Esophagus squamous epithelium (tissue), 5 donors: ENCODE results near the gene XAGE1B. TPM values are rescaled to one million over a fixed set of nuclear protein-coding genes. Genes with fewer than 3 reads are reported as not detected.
"Not testable (repeated sequence)": the region's sequence is repeated elsewhere in the genome, so short reads cannot be mapped to it uniquely, and the experiment has no call there.

ENCODE experiments used
- DNase-seq: peaks from one replicate; lab custom pipeline; 2025; lab: John Stamatoyannopoulos, UW
- H3K27ac ChIP-seq, 4 donors: fragments of 200-600 bp; sonication (generic); one replicate each; pipeline ENCODE4 v1.5.1; 2016 to 2019; ENCODE audit warnings: mild to moderate bottlenecking in 1 of 4
- H3K27me3 ChIP-seq, 4 donors: fragments of 200-600 bp; sonication (generic); 1 replicate in 3 of 4; 2 replicates in 1 of 4; pipeline versions ENCODE4 v1.5.1 to v1.6.0; 2017 to 2021; ENCODE audit warnings: antibody characterized with exemption in 1 of 4
- H3K36me3 ChIP-seq, 3 donors: fragments of 200-600 bp; sonication (generic); one replicate each; pipeline ENCODE4 v1.5.1; 2016 to 2019
- H3K4me1 ChIP-seq, 3 donors: fragments of 200-600 bp; sonication (generic); one replicate each; pipeline ENCODE4 v1.5.1; 2017 to 2019
- H3K4me3 ChIP-seq, 4 donors: fragments of 200-600 bp; sonication (generic); 1 replicate in 3 of 4; 2 replicates in 1 of 4; pipeline ENCODE4 v1.5.1; 2016 to 2019; ENCODE audit warnings: mild to moderate bottlenecking in 2 of 4, moderate library complexity in 1 of 4
- H3K9me3 ChIP-seq, 3 donors: fragments of 200-600 bp; sonication (generic); one replicate each; pipeline ENCODE4 v1.5.1; 2016 to 2019
- POLR2A ChIP-seq, 4 donors: fragments of 450-650 bp; IDR thresholded peaks; one replicate each; pipeline ENCODE4 v1.6.1; 2017; ENCODE audit warnings: antibody characterized with exemption in 4 of 4, mild to moderate bottlenecking in 4 of 4, moderate library complexity in 3 of 4
- WGBS, 2 donors: methylation state at CpG; one replicate each; pipeline ENCODE4 v1.1.5; 2018; 5-methylcytosine and 5-hydroxymethylcytosine counted together
- intact Hi-C: fragments of 100-400 bp; cut with DNase I; formaldehyde crosslinking; loops from one replicate; pipeline ENCODE4 v1.15.0; 2022
- total RNA-seq, 4 donors: library from RNA; depleted of rRNA; stranded (reverse); fragments of >200 nt; gene quantifications; one replicate each; pipeline ENCODE4 v1.1.0, GENCODE V29; 2016
- TF ChIP-seq, protein P1 (sequence below), 6 experiments: fragments of 450-650 bp in 4 of 6; fragments of 200-600 bp in 2 of 6; sonication (generic) in 2 of 6; IDR thresholded peaks; one replicate each; pipeline ENCODE4 v1.5.1; 2016 to 2019; ENCODE audit warnings: antibody characterized with exemption in 6 of 6, mild to moderate bottlenecking in 4 of 6, moderate library complexity in 4 of 6
- donor health status: DM: yes; HTN: yes; CAD: no.

The XAGE1B gene
- total RNA-seq, 4 donors from 2014 or later = not detected

DNA sequence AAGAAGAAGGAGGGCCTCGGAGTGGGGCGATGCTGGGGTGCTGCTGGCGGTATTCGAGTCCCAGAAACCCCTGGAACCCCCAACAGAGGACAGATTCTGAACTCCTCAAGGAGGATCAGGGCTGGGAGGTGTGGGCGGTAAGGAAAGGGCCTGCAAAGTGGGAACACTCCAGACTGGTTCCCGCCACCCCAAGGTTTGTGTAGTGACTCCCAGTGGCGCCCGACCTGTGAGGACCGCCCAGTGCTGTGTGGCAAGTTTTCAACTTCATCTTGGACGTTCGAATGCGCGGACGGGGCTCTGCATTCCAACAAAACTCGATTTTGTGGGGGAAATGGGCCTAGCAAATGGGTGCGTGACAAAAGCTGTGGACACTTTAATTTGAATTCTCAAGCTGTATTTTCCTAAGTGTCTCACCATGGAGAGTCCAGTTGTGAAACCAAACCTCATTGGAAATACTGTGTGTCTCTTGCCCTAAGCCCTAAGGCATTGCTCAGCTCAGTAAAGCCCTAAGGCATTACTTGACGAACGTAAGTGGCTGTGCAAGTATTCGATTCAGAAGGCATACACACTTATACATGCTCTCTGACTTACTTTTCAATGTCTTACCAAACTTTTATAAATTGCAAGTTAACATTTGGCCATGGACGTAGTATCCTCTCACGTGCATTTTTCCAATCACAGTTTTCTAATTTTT is 27.4 kb upstream of the XAGE1B start:
- H3K27ac ChIP-seq = no peak overlapping the region
- no peaks in the 10 kb centered on the region for H3K27me3 ChIP-seq
- H3K4me3 ChIP-seq = no peak overlapping the region
- H3K4me1 ChIP-seq = no peaks in the 10 kb centered on the region
- 81 to 85% methylated on average over 16 of the region's 21 CpGs for WGBS, 2 donors
- no peaks in the 10 kb centered on the region for H3K36me3 ChIP-seq
- intact Hi-C loops = no loop called here
- DNase-seq = no peak
- H3K9me3 ChIP-seq = no peaks in the 10 kb centered on the region
- TF ChIP-seq, protein P1, sequence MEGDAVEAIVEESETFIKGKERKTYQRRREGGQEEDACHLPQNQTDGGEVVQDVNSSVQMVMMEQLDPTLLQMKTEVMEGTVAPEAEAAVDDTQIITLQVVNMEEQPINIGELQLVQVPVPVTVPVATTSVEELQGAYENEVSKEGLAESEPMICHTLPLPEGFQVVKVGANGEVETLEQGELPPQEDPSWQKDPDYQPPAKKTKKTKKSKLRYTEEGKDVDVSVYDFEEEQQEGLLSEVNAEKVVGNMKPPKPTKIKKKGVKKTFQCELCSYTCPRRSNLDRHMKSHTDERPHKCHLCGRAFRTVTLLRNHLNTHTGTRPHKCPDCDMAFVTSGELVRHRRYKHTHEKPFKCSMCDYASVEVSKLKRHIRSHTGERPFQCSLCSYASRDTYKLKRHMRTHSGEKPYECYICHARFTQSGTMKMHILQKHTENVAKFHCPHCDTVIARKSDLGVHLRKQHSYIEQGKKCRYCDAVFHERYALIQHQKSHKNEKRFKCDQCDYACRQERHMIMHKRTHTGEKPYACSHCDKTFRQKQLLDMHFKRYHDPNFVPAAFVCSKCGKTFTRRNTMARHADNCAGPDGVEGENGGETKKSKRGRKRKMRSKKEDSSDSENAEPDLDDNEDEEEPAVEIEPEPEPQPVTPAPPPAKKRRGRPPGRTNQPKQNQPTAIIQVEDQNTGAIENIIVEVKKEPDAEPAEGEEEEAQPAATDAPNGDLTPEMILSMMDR (IDR thresholded peaks at IDR 0.05) = no peak
- TF ChIP-seq POLR2A (IDR thresholded peaks at IDR 0.05) = no peak

DNA sequence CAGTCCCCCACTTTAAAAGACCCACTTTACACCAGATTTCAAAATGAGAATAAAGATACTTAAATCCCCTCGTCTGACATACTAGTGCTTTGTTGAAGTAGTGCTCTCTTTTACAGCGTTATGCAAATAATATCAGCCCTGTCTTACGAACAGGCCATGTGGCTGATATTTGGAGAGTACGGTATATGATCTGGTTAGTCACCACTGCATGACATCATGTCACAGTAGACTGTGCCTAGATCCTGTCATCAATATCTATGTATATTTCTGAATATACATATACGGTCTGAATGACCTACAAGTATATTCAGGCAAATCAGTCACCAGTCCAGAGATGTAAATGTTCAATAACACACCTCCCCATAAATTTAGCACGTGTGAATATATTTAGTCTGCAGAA is 25.4 kb upstream of the XAGE1B start:
- intact Hi-C loops = no loop called here
- no peaks in the 10 kb centered on the region for H3K27me3 ChIP-seq
- 55 to 66% methylated on average over 6 of the region's 6 CpGs for WGBS, 2 donors
- DNase-seq = no peak
- H3K9me3 ChIP-seq = no peaks in the 10 kb centered on the region
- TF ChIP-seq POLR2A (IDR thresholded peaks at IDR 0.05) = no peak
- no peaks in the 10 kb centered on the region for H3K36me3 ChIP-seq
- H3K4me3 ChIP-seq = no peak overlapping the region
- H3K27ac ChIP-seq = no peak overlapping the region
- H3K4me1 ChIP-seq = no peaks in the 10 kb centered on the region

DNA sequence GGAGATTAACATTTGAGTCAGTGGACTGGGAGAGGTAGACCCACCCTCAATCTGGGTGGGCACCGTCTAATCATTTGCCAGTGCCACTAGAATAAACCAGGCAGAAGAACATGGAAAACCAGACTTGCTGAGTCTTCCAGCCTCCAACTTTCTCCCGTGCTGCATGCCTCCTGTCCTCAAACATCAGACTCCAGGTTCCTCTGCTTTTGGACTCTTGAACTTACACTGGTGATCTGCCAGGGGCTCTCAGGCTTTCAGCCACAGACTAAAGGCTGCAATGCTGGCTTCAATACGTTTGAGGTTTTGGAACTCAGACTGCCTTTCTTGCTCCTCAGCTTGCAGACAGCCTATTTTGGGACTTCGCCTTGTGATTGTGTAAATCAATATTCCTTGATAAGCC is 24.2 kb upstream of the XAGE1B start:
- intact Hi-C loops, H3K27ac ChIP-seq, H3K4me1 ChIP-seq, H3K9me3 ChIP-seq, H3K4me3 ChIP-seq, DNase-seq, H3K36me3 ChIP-seq, H3K27me3 ChIP-seq: not testable (repeated sequence)
- WGBS, 2 donors = 44 to 57% methylated on average over 4 of the region's 4 CpGs

DNA sequence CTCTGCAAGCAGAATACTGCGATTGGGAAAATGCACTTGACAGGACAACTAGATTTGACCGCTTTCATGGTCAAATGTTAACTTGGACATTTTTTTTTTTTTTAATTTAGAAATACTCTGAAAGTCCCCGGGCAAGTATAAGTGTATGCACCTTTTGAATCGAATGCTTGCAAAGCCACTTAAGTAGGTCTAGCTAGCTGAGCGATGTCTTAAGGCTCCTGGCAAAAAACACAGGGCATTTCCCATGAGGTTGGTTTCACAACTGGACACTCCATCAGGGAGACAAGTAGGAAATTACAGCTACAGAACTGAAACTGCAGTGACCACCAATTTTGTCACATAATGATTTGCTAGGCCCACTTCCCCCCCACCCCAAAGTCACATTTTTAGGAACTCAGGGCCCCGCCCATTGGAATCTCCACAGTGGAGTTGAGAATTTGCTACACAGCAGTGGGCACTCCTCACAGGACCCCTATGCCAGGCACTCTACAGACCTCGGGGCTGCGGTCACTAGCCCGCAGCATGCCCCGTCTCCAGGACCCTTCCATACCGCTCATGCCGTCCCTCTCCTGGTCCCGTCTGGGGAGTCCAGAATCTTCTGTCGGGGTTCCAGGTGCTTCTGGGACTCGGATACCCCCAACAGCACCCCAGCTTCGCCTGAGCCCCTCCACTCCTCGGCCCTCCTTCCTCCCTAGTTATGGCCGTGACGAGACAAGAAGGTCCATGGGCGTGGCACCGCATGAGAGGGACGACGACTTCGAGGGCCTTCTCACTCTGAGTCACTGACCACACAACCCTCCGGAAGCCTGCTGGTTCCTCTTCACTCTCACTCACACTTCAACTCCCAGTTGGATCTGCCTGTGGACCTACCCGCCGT is 515 bp downstream of the XAGE1B start:
- H3K4me3 ChIP-seq, DNase-seq, H3K27ac ChIP-seq, intact Hi-C loops, H3K27me3 ChIP-seq, H3K36me3 ChIP-seq, H3K4me1 ChIP-seq, H3K9me3 ChIP-seq: not testable (repeated sequence)
- WGBS, 2 donors = no CpG with 5 or more reads among the region's 27 CpGs

DNA sequence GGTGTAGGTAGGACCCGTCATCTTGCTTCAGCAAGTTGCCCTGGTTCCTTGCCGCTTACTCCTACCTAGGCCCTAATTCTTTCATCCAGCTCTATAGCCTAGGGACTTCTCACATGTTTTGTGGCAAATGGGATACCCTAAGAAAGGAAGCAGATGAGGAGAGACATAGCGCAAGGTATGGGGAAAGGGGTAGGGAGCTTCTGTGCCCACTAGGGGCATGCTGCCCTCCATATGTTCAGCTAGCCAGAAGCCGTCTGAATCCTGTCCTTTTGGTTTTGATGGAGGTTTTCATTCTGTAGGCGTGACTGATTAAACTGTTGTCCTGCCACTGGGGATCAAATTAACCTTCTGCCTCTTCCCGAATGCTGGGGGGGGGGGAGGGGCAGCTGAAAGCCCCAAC is 5.7 kb downstream of the XAGE1B start:
- DNase-seq, H3K36me3 ChIP-seq, H3K27me3 ChIP-seq, H3K4me3 ChIP-seq, H3K9me3 ChIP-seq, intact Hi-C loops, H3K4me1 ChIP-seq, H3K27ac ChIP-seq: not testable (repeated sequence)
- no CpG with 5 or more reads among the region's 6 CpGs for WGBS, 2 donors

DNA sequence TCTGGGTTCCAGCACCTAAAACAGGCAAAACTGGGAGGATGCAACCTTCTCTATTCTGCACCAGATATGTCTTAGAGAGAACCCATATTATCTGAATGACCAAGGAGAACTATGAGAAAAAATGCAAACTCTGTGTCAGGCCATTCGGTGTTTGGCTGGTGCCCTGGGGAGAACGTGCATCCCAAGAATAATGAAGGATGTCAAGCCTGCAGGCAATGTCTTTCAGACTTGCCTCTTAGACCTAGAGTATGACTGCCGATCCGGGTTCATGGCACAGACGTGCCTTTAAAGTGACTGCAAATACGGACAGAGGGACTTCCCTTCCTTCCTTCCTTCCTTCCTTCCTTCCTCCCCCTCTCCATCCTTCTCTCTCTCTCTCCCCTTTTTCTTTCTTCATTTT is 6.9 kb downstream of the XAGE1B start:
- Histone ChIP-seq H3K36me3 (no peaks in the 10 kb centered on the region), H3K9me3 (no peaks in the 10 kb centered on the region), H3K4me3 (no peak overlapping the region), H3K4me1 (no peaks in the 10 kb centered on the region), H3K27me3 (no peaks in the 10 kb centered on the region), H3K27ac (no peak overlapping the region)
- WGBS, 2 donors = 69 to 81% methylated on average over 4 to 5 of the region's 6 CpGs
- intact Hi-C loops = no loop called here
- TF ChIP-seq, protein P1 (IDR thresholded peaks at IDR 0.05) = no peak
- TF ChIP-seq POLR2A (IDR thresholded peaks at IDR 0.05) = no peak
- no peak for DNase-seq

DNA sequence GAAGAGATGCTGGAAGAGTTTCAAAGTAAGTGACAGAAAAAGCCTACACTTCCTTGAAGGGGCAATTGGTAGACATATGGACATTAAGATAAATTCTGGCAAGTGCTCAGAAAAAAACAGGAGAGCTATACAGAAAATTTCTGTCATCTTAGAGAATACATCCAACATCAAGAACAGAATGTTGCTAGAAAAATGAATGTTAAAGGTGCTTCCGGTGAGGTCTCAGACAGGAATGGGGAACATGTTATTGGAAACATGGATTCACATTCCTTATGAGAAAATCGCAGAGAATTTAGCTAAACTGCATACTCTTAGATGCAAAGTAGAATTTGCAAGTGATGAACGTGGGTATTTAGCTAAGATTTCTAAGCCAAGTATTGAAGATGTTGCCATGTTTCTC is 9.5 kb downstream of the XAGE1B start:
- WGBS, 2 donors = 62 to 81% methylated on average over 3 of the region's 3 CpGs
- intact Hi-C loops = no loop called here
- Histone ChIP-seq H3K4me1 (no peaks in the 10 kb centered on the region), H3K27ac (no peak overlapping the region), H3K36me3 (no peaks in the 10 kb centered on the region), H3K27me3 (no peaks in the 10 kb centered on the region), H3K4me3 (no peak overlapping the region), H3K9me3 (no peaks in the 10 kb centered on the region)
- no peak for DNase-seq
- TF ChIP-seq, protein P1 (IDR thresholded peaks at IDR 0.05) = no peak
- no peak for TF ChIP-seq POLR2A (IDR thresholded peaks at IDR 0.05)
